ENCODE measurements around the gene GNAT3.

Gene GNAT3

GRCh38 chr7:80511964-80512363 lies at the start of gene GNAT3:
Gene GNAT3, minus strand, starts transcription at chr7:80512064. Its CDS starts 138 bp downstream, at chr7:80511926.
- no peak for DNase-seq

GRCh38 chr7:80558116-80558515 lies 46.3 kb upstream of the GNAT3 start:
- DNase-seq, result no peak

GRCh38 chr7:80552031-80552694 lies 40.3 kb upstream of the GNAT3 start:
- no peak for DNase-seq

DNA sequence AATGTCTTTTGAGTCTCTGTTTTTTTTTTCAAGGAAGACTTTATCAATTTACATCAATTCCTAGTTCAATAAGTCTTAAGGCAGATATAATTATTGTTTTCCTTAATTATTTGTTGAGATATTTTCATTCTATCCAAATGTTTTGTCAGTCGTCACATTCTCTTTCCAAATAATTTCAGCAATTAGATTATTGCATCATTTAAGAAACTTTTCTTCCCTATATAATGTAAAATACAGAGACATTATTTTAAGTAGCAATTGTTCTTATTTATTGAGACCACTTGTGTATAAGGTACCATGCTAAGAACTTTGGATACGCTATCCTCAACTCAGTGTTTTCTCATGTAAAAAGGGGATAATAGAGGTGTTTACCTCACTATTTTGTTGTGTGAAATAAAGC lies 38.1 kb upstream of the GNAT3 start:
- DNase-seq, result no peak

- no peak for DNase-seq
Observed at GRCh38 chr7:80548840-80549530, 37.1 kb upstream of the GNAT3 start.

- DNase-seq, result no peak
Observed at GRCh38 chr7:80542398-80542797, 30.5 kb upstream of the GNAT3 start.

DNA sequence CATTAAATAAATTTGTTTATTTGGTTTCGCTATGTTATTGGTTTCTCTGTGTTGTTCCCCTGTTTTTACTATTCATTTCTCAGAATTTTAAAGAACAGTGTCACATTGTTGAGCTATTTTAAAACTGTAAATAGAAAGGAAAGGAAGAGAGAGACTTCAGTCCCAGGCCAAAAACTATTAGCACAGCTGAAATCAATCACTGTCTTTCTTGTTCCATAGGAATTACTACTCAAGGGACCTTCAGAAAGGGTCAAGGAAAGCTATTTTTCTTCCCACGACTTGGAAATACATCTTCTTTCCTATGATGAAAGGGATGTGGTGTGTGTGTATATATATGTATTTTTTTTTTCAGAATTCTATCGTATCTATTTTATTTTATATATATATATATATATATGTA lies 29.0 kb upstream of the GNAT3 start:
- DNase-seq, result no peak

GRCh38 chr7:80537091-80537490 lies 25.2 kb upstream of the GNAT3 start:
- no peak for DNase-seq

DNA sequence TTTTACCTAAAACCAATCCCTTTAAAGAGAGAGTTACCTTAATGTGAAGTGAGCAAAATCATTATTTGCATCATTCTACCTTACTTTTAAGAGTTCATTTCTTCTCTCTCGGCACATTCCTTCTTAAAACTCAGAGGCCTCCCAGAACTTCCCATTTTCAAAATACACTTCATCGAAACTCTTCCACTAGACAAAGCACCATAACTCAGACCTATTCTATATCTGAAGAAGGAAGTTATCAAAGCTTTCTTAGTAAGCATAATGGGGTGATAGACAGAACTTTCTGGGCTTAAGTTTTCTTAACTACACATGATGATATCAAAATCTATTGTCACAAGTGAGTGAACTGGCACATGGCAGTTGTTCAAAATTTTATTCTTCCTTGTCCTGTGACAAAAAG lies 24.6 kb upstream of the GNAT3 start:
- DNase-seq, result no peak

DNA sequence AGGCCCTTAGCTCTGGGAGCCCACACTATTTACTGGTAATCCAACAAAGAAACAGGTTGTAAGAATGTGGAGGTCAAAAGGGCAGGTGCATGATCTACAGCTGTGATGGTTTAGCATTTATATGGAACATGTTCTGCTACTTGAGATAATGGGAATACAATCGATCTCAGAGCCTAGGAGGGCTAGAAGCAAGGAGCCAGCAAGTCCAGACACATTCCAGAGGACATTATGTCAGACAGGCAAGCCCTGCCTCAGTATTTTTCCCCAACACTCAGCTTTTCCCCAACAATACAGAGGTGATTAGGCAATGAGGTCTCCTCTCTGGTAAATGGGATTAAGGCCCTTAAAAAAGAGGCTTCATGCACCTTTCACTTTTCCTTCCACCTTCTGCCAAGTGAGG lies 21.4 kb upstream of the GNAT3 start:
- no peak for DNase-seq

GRCh38 chr7:80532153-80532552 lies 20.3 kb upstream of the GNAT3 start:
- DNase-seq, result no peak

DNA sequence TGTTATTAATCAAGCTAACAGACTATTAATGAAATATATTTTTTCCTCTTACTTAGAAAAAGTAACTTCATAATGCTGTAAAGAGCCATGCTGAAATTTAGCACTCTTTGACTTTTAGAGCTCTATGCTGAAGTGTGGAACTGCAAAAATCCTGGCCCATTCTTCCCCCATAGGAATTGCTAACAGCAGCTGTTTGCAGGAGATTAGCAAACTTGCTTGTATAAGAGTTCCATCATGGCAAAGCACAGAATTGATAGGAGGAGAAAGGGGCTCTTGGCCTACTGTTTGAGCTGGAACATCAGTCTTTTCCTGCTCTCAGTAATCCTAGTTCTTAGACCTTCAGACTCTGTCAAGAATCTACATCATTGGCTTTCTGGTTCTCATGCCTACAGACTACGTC lies 18.3 kb upstream of the GNAT3 start:
- DNase-seq, result no peak

DNA sequence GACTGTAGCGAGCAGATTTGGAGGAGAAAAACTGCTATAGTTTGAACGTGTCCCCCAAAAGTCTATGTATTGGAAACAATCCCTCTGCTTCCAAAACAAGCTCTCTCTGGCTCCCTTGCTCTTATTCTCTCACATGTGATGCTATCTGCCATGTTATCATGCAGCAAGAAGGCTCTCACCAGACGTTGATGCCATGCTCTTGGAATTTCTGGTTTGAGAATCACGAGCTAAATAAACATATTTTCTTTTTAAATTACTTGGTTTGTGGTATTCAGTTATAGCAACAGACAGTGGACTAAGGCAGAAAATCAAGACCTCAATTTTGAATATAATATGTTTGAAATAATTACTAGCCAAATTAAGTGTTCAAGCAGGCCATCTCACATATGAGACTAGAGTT lies 17.5 kb upstream of the GNAT3 start:
- no peak for DNase-seq

GRCh38 chr7:80528689-80529088 lies 16.8 kb upstream of the GNAT3 start:
- no peak for DNase-seq

DNA sequence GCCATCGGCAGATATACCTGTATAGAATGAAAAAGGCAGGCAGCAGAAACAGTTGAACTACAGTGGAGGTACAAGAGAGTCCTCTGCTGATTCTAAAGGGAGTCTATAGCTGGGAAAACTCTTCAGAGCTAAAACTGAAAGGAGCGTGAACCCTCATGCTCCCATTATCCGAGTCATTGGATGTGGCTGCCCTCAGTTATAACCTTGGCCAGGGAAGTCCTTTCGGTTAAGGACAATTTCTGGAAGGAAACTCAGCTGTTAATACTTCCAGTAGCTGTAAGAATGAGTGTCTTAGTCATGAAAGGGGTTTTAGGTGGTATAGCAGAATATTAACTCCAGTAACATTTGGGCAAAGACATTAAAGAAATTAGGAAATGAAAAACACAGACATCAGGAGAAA lies 14.6 kb upstream of the GNAT3 start:
- DNase-seq, result no peak

DNA sequence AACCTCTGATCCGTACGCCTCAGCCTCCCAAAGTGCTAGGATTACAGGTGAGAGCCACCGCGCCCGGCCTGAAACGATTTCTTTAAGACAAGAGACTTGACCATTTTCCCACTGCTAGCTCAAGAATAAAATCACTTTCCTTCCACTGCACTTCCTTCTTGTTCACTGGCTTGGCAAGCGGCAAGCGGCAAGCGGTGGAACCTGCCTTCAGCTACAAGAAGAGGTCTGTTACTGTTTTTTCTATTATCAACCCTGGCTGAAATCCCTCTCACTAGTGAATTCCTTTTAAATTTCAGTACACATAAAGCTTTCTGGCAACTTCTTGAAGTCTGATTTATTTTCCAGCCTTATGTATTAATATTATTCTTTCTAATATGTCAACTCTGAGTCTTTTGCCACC lies 12.8 kb upstream of the GNAT3 start:
- DNase-seq, result no peak

DNA sequence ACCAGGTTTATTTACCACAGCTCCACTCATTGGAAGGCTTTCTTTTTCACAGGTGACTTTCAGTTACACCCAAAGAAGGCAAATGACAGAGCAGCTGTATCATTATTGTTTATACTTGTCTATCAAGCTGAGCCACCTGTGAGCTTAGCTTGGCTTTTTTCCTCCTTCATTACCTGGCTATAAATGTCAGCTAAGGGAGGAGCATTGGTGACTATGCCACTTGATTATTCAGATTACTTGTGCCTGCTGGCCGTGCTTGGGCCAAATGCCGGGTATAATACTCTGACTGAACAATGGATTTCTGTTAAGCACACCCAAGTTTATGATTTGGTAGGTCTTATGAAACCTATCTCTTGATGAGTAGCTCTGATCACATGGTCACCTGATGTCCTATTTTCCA lies 9.9 kb upstream of the GNAT3 start:
- DNase-seq, result no peak

GRCh38 chr7:80520199-80520598 lies 8.3 kb upstream of the GNAT3 start:
- DNase-seq, result no peak

- no peak for DNase-seq
Observed at GRCh38 chr7:80517282-80517747, 5.5 kb upstream of the GNAT3 start.

GRCh38 chr7:80515298-80515697 lies 3.4 kb upstream of the GNAT3 start:
- DNase-seq, result no peak

- DNase-seq, result no peak
Observed at GRCh38 chr7:80510021-80510420, 1.8 kb downstream of the GNAT3 start.

DNA sequence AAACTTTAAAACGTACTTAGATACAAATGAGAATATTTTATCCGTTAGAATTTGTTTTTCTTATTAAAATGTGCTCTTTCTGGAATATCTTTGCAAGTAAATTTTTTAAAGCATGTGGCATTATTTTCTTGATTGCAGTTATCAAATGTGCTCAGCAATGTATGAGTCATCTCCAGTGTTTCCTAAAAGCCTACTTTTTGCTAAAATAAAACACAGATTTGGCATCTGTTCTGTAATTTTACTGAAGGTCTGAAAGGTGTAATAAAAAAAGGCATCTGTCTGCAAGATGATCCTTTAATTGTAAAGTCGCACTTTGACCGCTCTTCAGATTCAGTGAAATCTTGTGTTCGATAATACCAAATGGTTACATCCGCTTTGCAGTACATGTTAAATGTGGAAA lies 3.4 kb downstream of the GNAT3 start:
- DNase-seq, result no peak

DNA sequence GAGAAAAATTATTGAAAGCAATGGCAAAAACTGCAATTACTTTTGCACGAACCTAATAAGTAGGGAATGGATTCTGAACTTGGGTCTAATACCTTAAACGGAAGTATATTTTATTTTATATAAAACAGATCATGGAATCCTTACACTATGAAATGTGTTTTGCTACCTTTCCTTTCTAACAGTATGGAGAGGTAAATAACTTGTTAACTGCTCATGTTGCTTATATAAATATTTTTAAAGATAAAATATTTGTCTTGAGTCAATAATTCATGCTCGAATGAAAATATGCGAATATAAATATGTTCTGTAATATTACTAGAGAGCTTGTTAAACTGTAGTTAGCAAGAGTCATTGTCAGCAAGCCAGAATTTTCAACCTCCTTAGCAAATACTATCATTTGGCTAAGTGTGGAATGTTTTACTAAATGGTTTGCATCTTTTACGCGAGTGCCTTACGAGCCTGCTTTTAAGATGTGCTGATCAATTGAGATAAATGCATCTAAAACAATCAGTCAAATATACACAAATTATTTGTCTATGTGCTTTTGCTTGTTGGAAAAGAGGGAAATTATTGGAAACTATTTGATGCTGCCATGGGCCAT lies 5.9 kb downstream of the GNAT3 start:
- DNase-seq, result no peak

GRCh38 chr7:80500325-80500724 lies 11.5 kb downstream of the GNAT3 start:
- no peak for DNase-seq

Measured in activated CD4-positive, alpha-beta T cell treated with anti-CD3 and anti-CD28 coated beads for 1 hour (primary cell).